Measurements from ENCODE around the gene PLEKHS1.
A peak's percentile ranks its signal among the peaks of the same experiment; 100 is the strongest.

The PLEKHS1 gene

DNA sequence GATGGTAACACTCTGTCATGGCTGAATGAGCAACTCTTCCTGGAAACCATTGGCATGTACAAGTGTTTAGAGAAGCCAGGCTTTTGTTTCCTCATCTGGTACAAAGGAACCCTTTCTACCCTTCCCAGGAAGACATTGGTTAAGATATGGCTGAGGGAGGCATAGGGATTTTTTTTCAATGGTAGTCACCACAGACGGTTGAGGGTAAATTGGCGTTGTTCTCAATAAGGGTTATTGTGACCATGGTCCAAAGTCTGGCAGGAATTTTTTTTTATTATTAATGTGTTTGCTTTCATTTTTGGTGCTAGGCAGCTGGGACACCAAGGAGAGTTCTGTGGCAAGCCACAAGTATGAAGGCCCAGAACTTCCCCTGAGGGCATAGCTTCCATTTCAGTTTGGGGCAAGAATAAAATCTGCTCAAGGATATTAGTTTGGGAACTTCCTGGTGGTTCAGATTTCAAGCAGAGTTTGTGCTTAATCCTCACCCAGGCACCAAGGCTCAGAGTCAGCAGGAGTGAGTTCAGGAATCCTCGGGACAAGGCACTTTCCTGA, at the start of gene PLEKHS1:
Gene PLEKHS1, plus strand, starts transcription at position 502 of the 552 bp plus-strand sequence. CDS start 3,596 bp downstream, outside the sequence.
- no peak for DNase-seq

DNA sequence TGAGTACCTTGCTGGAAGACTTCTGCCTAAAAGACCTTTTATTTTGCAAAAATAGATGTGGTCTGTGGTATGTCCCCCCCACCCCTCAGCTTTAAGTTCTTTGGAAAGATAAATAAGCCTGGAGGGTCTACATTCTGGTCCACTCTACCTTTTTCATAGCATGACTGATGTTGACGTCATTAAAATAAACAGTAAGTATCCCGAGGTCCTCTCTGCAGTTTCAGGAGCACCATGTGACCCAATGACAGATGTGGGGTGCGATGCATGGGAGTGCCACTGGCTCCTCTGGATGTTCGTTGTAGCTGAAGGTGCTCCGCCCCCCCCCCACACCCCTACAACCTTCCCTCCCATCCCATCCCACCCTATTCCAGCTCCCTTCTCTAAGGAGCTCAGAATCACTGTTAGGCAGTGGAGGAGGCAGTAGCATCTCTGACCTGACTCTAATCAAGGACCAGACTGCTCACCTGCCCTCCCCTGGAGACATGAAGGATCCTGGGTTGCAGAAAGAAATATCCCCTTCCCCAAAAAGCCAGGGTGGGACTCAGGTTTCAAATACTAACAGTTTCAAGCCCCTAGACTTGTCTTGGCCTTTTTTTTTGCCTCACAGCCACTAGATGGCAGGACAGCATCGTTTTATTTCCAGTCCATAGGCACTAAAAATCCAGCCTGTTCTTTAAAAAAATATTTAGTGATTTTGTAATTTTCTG, 46.7 kb upstream of the PLEKHS1 start:
- peak; percentile 37 for DNase-seq

DNA sequence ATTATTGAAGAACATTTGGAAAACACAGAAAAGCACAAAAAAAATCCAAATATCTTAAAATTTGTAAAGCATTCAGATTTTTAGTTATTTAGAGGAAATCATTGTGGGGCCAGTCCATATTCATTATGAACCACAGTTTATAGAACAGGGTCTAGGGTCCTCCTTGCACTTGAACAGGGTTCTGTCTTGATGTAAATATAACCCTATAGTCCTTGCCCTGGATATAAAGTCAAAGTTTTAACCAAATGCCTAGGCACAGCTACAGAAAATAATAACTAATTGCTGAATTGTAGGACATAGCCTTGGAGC, 46.2 kb upstream of the PLEKHS1 start:
- DNase-seq, result no peak

- DNase-seq, result no peak
Observed at GRCh38 chr10:113706623-113707022, 44.9 kb upstream of the PLEKHS1 start.

DNA sequence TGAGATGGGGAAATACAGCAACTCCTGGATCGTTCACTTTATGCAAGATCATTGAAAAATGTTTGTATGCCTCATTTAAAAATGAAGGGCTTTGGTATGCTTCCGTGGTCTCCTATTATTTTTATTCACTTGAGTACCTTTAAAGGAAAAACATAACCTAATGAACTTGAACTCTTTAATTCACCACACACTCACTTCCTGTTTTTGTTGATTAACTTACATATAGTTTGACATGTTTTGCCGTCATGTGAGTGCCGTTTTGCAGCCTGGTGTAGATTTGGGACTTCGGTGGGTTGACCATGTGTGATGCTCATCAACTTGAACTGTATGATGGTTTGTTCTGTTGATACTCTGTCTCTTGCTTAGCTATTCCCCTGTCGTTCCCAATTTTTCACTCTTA, 42.8 kb upstream of the PLEKHS1 start:
- DNase-seq, result no peak

- DNase-seq, result peak; percentile 76
Observed at GRCh38 chr10:113709221-113709838, 42.2 kb upstream of the PLEKHS1 start.

DNA sequence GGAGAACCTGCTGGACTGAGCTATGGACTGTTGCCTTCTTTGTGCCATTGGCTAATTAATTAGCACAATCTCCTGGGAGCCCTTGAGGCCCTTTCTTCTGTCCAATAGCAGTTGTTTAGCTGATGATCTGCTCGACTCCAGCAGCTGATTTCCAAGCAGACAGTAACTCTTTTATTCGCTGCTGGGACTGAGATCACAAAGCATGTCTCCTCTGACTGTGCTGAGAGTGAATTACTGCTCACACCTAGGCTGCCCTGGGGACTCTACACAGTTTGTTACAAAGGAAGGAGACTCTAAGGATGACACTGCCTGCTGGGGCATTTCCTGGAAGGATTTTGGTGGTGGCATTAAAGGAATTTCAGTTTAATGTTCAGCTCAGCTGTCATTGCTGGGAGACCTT, 40.3 kb upstream of the PLEKHS1 start:
- DNase-seq, result peak; percentile 1

- DNase-seq, result no peak
Observed at GRCh38 chr10:113712024-113712423, 39.5 kb upstream of the PLEKHS1 start.

GRCh38 chr10:113712755-113713639, 38.5 kb upstream of the PLEKHS1 start:
- DNase-seq, result no peak

DNA sequence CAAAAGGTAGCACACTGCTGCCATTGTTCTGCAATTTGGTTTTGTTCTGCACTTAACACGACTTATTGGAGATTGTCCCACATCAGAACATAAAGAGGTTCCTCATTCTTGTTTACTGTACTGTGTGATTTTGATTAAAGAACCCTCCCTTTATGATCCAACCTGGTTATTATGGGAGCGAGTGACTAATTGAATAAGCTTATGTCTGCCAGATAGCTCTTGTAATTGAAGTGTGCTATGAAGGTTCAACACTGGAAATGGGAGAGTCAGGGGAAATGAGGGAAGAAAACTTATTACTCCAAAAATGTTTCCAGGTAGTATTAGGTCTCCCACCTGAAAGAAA, 37.9 kb upstream of the PLEKHS1 start:
- no peak for DNase-seq

DNA sequence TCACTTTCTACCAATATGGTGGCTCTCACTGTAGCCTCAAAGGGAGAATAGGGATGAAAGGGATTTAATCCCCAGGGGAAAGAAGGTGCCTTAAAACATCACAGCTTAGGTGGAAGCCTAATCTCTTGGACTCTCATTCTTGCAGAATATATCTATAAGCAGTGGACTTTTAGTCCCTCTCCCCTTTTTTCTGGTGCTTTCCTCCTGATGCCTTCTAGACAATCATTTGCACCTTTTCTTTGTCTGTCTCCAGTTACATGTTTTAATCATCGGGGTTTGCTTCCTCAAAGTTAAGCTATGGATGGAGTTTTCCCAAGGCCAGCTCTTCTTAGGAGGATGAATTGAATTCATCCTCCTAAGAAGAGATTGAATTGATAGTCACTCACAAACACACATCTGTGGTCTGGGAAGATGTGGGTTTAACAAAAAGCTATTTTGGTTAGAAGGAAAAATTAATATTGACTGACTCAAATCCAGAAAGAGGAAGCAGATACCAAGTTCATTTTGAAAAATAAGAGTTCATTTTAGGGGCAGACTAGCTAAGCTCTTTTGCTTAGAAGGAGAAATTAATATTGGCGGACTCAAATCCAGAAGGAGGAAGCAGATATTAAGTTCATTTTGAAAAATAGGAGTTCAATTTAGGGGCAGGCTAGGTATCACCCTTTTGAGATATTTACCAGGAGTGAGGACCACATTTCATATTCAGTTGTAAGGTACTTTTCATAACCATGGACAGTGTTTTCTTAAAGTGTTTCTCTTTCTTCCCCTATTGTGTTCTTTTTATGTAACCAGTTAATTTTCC, 35.2 kb upstream of the PLEKHS1 start:
- no peak for DNase-seq

DNA sequence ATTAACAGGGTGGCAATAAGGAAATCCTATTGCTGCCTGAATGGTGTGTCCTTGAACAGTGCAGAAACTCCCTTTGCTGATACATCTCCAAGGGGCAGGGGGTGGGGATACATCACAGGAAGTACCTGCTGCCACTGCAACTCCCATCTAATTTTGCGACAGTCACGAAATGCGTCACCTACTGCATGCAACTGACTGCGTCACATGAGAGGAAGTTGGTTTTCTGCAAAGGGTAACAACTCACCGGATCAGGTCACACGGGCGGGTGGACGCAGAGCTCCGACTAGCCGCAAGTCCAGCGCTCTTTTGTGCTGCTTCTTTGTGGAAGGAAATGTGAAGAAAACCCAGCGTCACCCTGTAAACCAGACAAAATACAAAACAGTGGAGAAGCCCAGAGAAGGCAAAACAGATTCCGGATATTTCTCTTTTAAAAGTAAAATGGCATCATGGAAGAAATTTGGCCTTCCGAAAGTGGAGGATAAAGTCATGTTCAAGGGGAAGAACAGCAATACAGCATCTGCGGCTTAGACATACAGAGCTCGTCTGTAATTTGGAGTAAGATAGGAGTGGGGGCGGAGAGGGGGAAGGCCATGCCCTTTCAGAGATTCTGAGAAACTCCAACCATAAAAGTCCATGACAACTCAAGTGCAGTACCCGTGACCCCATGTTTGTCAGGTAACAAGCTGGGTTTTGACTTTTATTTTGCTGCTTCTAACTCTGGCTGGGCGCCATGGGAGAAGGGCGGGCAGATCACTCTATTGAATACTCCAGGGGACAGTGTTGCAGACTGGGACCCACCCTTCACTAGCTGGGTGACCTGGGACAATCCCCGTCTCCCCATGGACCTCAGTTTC, 32.3 kb upstream of the PLEKHS1 start:
- DNase-seq, result no peak

DNA sequence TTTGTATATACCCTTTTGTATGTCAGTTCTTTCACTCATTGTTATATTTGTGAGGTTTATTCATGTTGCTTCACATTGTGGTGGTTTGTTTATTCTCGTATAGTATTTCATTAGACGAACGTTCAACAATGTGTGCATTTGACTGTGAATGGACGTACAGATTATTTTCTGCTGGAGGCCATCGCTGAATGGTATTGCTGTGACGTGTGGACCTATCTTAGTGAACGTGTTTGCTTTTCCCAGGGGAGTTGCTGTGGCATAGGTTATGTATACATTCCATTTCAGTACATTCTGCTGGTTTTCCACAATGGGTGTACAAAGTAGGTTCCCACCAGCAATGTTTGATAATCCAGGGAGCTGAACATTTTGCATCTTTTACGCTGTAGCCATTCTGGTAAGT, 31.1 kb upstream of the PLEKHS1 start:
- peak; percentile 13 for DNase-seq

GRCh38 chr10:113732160-113732881, 19.2 kb upstream of the PLEKHS1 start:
- DNase-seq, result no peak

- no peak for DNase-seq
Observed at GRCh38 chr10:113732966-113733365, 18.5 kb upstream of the PLEKHS1 start.

DNA sequence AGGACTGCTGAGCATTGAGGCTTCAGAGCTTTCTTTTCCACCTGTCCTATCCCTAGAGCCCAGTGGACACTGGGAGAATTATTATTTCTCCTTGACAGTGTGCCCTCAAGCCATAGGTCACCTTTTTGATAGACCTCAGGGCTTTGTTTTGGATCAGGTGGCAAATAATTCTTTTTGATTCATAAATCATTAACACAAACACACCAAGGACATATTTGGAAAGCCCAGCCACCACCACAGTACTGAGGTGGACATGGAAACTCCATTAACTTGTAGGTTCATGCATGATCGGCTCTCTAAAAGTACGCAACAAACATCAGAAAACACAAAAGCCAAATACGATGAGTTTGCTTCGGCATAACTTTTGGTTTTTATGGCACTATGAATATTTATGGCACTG, 17.8 kb upstream of the PLEKHS1 start:
- DNase-seq, result no peak

DNA sequence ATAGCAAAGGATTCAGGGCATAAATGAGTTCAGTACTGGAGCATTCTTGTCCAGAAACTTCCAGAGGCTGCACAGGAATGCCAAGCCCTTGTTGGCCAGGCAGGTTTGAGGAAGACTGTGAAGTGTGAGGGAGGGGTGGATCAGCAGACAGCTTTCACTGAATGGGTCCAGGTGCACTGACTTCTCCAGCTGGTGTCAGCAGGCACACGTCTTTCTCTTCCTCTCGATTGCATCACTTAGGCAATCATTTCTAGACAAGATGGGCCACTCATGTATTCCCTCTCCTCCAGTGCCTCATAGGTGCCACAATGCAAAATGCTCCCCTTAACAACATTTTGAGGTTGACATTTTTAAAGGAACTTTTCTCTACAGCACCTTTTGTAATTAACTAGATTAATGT, 15.6 kb upstream of the PLEKHS1 start:
- peak; percentile 64 for DNase-seq

GRCh38 chr10:113736576-113736975, 14.9 kb upstream of the PLEKHS1 start:
- no peak for DNase-seq

DNA sequence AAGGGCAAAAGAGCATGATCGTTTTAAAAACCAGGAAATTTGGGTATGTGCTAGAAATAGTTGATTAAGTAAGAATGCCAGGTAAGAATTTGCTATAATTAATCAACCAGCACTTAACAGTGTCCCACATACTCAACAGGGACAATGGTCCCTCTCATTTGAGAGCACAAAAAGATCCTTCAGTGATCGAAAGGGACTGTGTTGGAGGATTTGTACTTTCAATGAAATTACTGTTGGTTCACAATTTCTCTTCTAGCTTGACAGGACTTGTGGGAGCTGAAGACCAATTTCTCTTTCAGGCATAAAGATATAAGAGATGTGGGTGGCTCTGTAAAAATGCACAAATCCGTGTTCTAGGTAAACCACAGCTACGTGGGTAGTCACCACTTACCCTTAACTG, 12.5 kb upstream of the PLEKHS1 start:
- no peak for DNase-seq

- no peak for DNase-seq
Observed at GRCh38 chr10:113739577-113739976, 11.9 kb upstream of the PLEKHS1 start.

DNA sequence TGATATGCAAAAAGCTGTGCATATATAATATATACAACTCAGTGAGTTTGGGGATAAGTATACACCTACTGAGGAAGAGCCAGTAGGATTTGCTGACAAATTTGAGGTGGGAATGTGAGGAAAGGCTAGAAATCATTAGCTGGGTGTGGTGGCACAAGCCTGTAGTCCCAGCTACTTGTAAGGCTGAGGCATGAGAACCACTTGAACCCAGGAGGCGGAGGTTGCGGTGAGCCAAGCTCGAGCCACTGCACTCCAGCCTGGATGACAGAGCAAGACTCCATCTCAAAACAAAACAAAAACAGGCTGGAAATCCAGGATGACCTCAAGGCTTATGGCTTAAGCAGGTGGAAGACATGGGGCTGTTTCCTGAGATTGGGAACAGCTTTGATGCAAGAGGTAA, 10.6 kb upstream of the PLEKHS1 start:
- no peak for DNase-seq
